ENCODE data around the gene IQSEC1. TPM values are rescaled to one million over a fixed set of nuclear protein-coding genes. Genes with fewer than 3 reads are reported as not detected.

Gene IQSEC1
- total and polyA plus RNA-seq, 2 donors (not counting 1 experiment from before 2014, with no cell fraction given) = 4.3 to 18.2 TPM

GRCh38 chr3:12886736-12887135 lies 186.5 kb downstream of the IQSEC1 start:
- H3K79me2 ChIP-seq (ENCODE audit: control insufficient read depth, insufficient read depth, low read length) = no peaks in the 10 kb centered on the region
- H3K4me1 ChIP-seq (ENCODE audit: control insufficient read depth, extremely low read depth, insufficient read depth, low read length) = no peaks in the 10 kb centered on the region
- no peak overlapping the region for H2AFZ ChIP-seq (ENCODE audit: low read length)
- H3K9me3 ChIP-seq (ENCODE audit: control insufficient read depth, insufficient read depth, low read depth, low read length) = no peaks in the 10 kb centered on the region
- no peak for TF ChIP-seq EZH2 (IDR thresholded peaks at IDR 0.05; ENCODE audit: low read length, missing control alignments)
- TF ChIP-seq CTCF (conservative IDR thresholded peaks at IDR 0.05 in 1 of 2, IDR thresholded peaks at IDR 0.05 in 1 of 2; ENCODE audit: low read depth in 1 of 2, low read length in 2 of 2) = no peak
- H3K4me2 ChIP-seq (ENCODE audit: extremely low read depth, insufficient read depth, low read length) = no peak overlapping the region
- H3K27ac ChIP-seq (ENCODE audit: insufficient read depth, low read length) = no peak overlapping the region
- DNase-seq (ENCODE audit: low read depth in 2 of 2) = no peak
- no peaks in the 10 kb centered on the region for H4K20me1 ChIP-seq (ENCODE audit: control insufficient read depth, extremely low read depth, insufficient read depth, low read length)
- H3K36me3 ChIP-seq (ENCODE audit: control insufficient read depth, insufficient read depth, low read length) = no peaks in the 10 kb centered on the region
- no peak overlapping the region for H3K9ac ChIP-seq (ENCODE audit: insufficient read depth, low read length)
- H3K27me3 ChIP-seq (ENCODE audit: control insufficient read depth, insufficient read depth, low read length) = peaks cover 7% of the 10 kb centered on the region
- H3K4me3 ChIP-seq (replicated peaks in 1 of 4; ENCODE audit: control extremely low read depth in 1 of 4, insufficient read depth in 1 of 4, low read depth in 3 of 4, low read length in 4 of 4) = no peak overlapping the region

- DNase-seq (ENCODE audit: low read depth in 2 of 2) = no peak
- Histone ChIP-seq H2AFZ (ENCODE audit: low read length) (no peak overlapping the region), H3K27me3 (ENCODE audit: control insufficient read depth, insufficient read depth, low read length) (peaks cover 7% of the 10 kb centered on the region), H3K4me1 (ENCODE audit: control insufficient read depth, extremely low read depth, insufficient read depth, low read length) (no peaks in the 10 kb centered on the region), H3K9me3 (ENCODE audit: control insufficient read depth, insufficient read depth, low read depth, low read length) (no peaks in the 10 kb centered on the region), H3K36me3 (ENCODE audit: control insufficient read depth, insufficient read depth, low read length) (no peaks in the 10 kb centered on the region), H3K4me3 (replicated peaks in 1 of 4; ENCODE audit: control extremely low read depth in 1 of 4, insufficient read depth in 1 of 4, low read depth in 3 of 4, low read length in 4 of 4) (no peak overlapping the region), H3K4me2 (ENCODE audit: extremely low read depth, insufficient read depth, low read length) (no peak overlapping the region), H3K27ac (ENCODE audit: insufficient read depth, low read length) (no peak overlapping the region), H3K9ac (ENCODE audit: insufficient read depth, low read length) (no peak overlapping the region), H4K20me1 (ENCODE audit: control insufficient read depth, extremely low read depth, insufficient read depth, low read length) (no peaks in the 10 kb centered on the region), H3K79me2 (ENCODE audit: control insufficient read depth, insufficient read depth, low read length) (no peaks in the 10 kb centered on the region)
- TF ChIP-seq CTCF (conservative IDR thresholded peaks at IDR 0.05 in 1 of 2, IDR thresholded peaks at IDR 0.05 in 1 of 2; ENCODE audit: low read depth in 1 of 2, low read length in 2 of 2) = no peak
Observed at GRCh38 chr3:12886106-12886679, 187.0 kb downstream of the IQSEC1 start.

GRCh38 chr3:12885583-12885930 lies 187.7 kb downstream of the IQSEC1 start:
- no peak for DNase-seq (ENCODE audit: low read depth in 2 of 2)
- H3K79me2 ChIP-seq (ENCODE audit: control insufficient read depth, insufficient read depth, low read length) = no peaks in the 10 kb centered on the region
- no peaks in the 10 kb centered on the region for H3K9me3 ChIP-seq (ENCODE audit: control insufficient read depth, insufficient read depth, low read depth, low read length)
- TF ChIP-seq EZH2 (IDR thresholded peaks at IDR 0.05; ENCODE audit: low read length, missing control alignments) = no peak
- no peak for TF ChIP-seq CTCF (conservative IDR thresholded peaks at IDR 0.05 in 1 of 2, IDR thresholded peaks at IDR 0.05 in 1 of 2; ENCODE audit: low read depth in 1 of 2, low read length in 2 of 2)
- H3K4me3 ChIP-seq (replicated peaks in 1 of 4; ENCODE audit: control extremely low read depth in 1 of 4, insufficient read depth in 1 of 4, low read depth in 3 of 4, low read length in 4 of 4) = no peak overlapping the region
- no peak overlapping the region for H3K9ac ChIP-seq (ENCODE audit: insufficient read depth, low read length)
- no peaks in the 10 kb centered on the region for H4K20me1 ChIP-seq (ENCODE audit: control insufficient read depth, extremely low read depth, insufficient read depth, low read length)
- no peaks in the 10 kb centered on the region for H3K4me1 ChIP-seq (ENCODE audit: control insufficient read depth, extremely low read depth, insufficient read depth, low read length)
- no peak overlapping the region for H2AFZ ChIP-seq (ENCODE audit: low read length)
- no peak overlapping the region for H3K27ac ChIP-seq (ENCODE audit: insufficient read depth, low read length)
- H3K27me3 ChIP-seq (ENCODE audit: control insufficient read depth, insufficient read depth, low read length) = peaks cover 7% of the 10 kb centered on the region
- H3K4me2 ChIP-seq (ENCODE audit: extremely low read depth, insufficient read depth, low read length) = no peak overlapping the region
- no peaks in the 10 kb centered on the region for H3K36me3 ChIP-seq (ENCODE audit: control insufficient read depth, insufficient read depth, low read length)
